Amygdala (tissue), 56 donors: ENCODE data around the gene PRPSAP1.
"Not testable (repeated sequence)": the region's sequence is repeated elsewhere in the genome, so short reads cannot be mapped to it uniquely, and the experiment has no call there.

Source experiments
- DNase-seq, 56 donors: peaks; one replicate each; lab custom pipeline; 2025; lab: John Stamatoyannopoulos, UW

Gene PRPSAP1

DNA sequence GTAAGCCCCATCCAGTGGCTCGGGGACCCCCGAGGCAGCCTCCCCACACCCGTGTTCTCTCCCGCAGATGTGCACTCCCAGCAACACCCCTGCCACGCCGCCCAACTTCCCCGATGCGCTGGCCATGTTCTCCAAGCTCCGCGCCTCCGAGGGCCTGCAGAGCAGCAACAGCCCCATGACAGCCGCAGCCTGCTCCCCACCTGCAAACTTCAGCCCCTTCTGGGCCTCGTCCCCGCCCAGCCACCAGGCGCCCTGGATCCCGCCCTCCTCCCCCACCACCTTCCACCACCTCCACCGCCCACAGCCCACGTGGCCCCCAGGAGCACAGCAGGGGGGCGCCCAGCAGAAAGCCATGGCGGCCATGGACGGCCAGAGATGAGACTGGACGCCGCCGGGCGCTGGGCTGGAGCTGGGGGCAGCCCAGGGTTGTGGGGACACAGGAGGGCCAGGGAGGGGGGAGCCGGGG lies 83.6 kb downstream of the PRPSAP1 start:
- DNase-seq: no peak

GRCh38 chr17:76268991-76269981 lies 84.4 kb downstream of the PRPSAP1 start:
- DNase-seq: no peak

DNA sequence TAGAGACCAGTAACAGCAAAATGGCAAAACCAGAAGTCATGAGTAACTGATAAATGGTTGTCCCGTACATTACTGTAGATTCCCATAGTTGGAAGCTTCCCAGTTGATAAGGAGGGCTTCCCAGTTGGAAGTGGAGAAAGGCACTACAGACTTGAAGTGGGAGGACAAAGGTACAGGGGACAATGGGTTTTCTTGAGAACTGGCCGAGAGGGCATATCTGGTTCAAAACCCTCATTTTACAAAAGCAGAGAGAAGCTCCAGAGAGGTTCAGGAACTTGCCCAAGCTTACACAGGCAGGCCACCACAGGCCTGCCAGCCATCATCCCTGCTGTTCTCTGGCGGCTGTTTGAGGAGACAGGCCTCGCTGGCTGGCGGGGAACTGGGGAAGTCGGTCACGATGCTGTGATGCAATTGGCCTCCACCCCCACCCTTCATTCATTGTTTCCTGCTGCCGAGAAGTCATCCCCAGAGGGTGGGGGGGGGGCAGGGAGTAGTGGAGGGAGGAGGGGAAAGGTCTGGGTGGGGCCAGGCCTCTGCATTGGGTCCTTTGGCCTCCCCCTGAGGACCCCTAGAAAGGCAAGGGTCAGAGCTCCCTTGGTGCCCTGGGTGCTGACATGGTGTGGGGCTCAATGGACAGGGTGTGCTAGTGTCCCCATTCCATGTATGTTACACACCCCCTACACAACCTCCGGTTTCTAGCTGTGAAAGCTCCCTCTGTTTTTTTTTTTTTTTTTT lies 85.5 kb downstream of the PRPSAP1 start:
- DNase-seq: peak in 49 of 56 donors; percentile 17 to 81 (median 61)

DNA sequence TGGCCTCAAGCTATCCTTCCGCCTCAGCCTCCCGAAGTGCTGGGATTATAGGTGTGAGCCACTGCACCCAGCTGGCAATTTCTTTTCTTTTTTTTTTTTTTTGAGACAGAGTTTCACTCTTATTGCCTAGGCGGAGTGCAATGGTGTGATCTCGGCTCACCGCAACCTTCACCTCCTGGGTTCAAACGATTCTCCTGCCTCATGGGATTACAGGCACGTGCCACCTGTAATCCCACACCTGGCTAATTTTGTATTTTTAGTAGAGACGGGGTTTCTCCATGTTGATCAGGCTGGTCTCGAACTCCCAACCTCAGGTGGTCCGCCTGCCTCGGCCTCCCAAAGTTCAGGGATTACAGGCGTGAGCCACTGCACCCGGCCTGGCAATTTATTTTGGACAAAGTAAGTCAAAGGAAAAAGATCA lies 86.1 kb downstream of the PRPSAP1 start:
- DNase-seq: not testable (repeated sequence)

GRCh38 chr17:76267051-76267576 lies 86.6 kb downstream of the PRPSAP1 start:
- no peak for DNase-seq

- DNase-seq: peak in 2 of 56 donors; percentile 35 to 48
These were observed 87.3 kb downstream of the PRPSAP1 start for GRCh38 chr17:76266244-76266938.

DNA sequence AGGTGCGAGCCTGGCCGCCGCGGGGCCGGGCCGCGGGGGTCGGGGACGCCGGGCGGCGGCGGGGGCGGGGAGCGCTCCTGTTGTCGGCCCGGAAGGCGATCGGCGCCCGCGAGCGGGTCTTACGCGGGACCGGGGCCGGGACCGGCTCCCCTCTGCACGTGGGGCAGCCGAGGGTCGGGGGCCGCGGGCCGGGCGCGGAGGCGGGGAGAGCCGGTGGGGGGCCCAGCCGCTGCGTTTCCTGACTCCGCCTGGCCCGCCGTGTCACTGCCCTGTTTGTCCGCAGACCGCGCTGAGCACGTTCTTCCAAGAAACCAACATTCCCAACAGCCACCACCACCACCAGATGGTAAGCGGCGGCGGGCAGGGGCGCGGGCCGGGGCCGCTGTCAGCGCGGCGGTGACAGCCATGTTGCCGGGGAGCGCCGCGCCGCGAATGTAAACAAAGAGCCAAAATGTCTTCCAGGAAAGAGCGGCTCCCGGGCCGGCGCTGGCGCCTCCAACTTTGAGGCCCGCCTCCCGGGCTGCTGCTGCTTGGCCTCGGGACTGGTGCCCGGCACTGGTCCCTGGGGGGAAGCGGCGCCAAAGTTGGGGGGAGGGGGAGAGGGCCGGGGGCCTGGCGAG lies 88.0 kb downstream of the PRPSAP1 start:
- peak in 23 of 56 donors; percentile 11 to 66 (median 35) for DNase-seq

DNA sequence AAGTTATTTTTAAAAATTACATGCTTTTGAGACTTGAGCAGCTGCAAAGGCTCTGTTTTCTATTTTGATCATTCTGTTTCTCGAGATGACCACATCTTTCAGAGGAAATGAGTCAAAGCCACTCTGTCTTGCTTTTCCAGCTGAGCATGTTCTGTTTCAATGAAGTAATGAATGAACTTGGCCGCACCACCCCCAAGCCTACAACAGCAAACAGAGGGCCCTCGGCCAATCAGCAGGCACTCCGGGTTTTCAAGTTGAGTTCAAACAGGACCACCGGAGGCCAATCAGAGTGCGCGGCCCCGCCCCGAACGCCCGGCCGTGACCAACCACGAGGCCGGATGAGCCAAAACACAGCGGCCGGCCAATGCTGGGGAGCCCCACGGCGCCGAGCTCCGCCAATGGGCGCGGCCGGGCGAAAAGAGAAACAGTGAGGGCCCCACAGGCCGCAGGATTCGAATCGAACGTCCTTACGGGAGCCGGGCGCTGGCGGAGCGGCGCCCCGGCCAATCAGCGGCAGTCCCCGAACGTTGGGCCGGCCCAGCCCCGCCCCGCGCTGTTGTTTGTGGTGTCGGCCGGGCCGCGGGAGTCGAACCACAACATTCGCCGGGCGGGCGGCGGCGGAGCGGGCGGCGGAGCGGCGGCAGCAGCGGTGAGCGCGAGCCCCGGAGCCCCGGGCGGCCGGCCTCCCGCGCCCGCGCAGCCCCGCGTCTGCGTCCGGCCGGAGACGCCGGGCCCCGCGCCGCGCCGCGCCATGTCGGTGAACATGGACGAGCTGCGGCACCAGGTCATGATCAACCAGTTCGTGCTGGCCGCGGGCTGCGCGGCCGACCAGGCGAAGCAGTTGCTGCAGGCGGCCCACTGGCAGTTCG lies 88.7 kb downstream of the PRPSAP1 start, which contains the start of gene UBALD2:
UBALD2 (plus strand) TSS at position 594 of the 869 bp plus-strand sequence; CDS start at position 752, 158 bp downstream.
- peak; percentile 72 to 100 (median 99) for DNase-seq

DNA sequence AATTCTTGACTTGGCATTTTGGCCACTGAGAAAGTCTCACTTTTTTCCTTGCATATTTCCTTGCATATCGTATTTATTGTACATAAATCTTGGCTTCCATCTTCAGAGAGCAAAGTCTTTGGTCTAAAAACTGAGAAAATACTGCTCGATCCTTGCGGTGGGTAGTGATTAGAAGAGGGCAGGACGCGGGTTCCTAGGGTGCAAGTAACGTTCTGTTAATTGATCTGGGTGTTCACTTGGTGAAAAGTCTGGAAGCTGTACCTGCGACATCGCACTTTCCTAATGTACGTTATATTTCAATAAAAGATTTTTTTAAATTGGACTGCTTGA lies 89.3 kb downstream of the PRPSAP1 start:
- no peak for DNase-seq

DNA sequence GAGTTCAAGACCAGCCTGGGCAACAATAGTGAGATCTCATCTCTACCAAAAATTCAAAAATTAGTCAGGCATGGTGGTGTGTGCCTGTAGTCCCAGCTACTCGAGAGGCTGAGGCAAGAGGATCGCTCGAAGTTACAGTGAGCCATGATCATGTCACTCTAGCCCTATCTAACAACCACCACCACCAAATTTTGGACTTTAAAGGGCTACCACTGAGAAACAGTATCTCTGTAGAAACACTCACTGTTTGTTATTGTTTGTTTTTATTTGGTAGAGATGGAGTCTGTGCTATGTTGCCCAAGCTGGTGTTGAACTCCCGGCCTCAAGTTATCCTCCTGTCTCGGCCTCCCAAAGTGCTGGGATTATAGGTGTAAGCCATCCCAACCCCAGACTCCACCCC lies 89.8 kb downstream of the PRPSAP1 start:
- DNase-seq: no peak

DNA sequence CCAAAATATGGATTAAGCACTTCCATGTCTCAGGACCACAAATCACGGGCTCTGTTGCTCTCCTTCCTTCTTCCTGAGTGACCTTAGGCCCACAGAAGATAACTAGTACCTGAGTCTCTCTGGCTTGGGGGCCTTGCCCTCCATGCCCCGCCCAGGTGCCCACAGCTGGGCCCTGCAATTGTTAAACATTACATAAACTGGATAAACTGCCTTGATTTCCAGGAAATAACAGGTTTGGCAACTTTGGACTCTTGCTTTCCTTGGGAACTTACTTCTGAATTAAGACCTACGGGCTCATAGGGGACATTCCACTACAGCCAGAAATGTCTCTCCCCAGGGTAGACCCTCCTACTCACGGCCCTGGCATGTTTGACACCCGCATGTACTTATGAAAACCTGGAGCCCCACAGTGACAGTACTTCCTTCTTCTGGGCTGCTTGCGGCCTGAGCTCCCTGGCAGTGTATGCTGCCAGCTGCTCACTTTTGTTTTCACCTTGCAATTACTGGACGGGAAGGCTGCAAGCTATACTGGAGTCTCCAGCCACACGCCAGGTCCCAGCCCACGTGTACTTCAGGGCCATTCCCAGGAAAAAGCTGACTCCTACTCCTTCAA lies 90.9 kb downstream of the PRPSAP1 start:
- peak in 1 of 56 donors; percentile 9 for DNase-seq

DNA sequence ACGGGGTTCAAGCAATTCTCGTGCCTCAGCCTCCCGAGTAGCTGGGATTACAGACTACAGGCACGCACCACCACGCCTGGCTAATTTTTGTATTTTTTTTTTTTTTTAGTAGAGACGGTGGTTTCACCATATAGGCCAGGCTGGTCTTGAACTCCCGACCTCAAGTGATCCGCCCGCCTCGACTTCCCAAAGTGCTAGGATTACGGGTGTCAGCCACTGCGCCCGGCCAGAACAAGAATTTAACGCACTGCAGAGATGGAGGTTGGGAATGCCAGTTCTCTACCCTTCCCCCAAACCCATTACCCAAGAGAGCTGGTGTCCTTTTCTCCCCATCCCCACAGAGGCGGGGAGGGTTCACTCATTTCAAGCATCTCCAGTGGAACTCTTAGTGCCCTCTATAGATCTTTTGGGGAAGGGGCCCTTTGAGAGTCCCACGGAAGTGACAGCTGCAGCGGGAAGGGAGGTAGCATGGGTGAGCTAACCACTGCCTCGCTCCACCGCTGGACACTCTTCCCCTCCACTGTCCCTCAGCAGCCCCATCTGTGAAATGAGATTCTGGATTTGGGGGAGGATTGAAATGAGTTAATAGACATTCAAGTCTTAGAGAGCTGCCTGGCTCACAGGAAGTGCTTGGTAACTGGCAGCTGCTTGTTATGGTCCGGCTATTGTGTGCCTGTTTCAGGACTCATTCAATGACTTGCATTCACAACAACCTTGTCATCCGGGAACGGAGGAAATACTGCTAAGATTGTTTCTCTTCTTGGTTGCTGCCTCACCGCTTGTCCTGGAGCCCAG lies 92.1 kb downstream of the PRPSAP1 start:
- peak in 5 of 56 donors; percentile 20 to 63 (median 30) for DNase-seq

- no peak for DNase-seq
These were observed 93.0 kb downstream of the PRPSAP1 start for GRCh38 chr17:76260669-76261068.

- no peak for DNase-seq
These were observed 93.5 kb downstream of the PRPSAP1 start for GRCh38 chr17:76260220-76260619.
